Measurements from ENCODE around the gene DENND4A. TPM values are rescaled to one million over a fixed set of nuclear protein-coding genes. Genes with fewer than 3 reads are reported as not detected.

The DENND4A gene
- total and polyA plus RNA-seq, 4 donors = 25.0 to 69.6 (median 38.7) TPM

DNA sequence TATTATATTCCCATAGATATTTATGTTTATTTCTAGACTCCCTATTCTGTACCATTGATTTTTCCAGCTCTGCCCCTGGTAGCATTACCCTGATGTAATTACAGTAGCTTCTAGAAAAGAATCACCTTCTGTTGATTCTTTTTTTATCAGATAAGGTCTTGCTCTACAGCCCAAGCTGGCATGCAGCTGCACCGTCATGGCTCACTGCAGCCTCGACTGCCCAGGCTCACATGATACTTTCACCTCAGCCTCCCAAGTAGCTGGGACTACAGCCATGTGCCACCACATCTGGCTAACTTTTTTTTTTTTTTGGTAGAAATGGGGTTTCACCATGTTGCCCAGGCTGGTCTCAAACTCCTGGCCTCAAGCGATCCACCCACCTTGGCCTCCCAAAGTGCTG is 128.6 kb downstream of the DENND4A start:
- Histone ChIP-seq H3K27ac (ENCODE audit: low read depth, low read length) (no peak overlapping the region), H3K4me3 (ENCODE audit: low read depth, low read length) (no peak overlapping the region), H3K36me3 (ENCODE audit: control insufficient read depth, insufficient read depth, low read length) (peaks cover 9% of the 10 kb centered on the region), H3K9me3 (ENCODE audit: control insufficient read depth, insufficient read depth, low read length) (no peaks in the 10 kb centered on the region), H3K4me1 (ENCODE audit: control insufficient read depth, insufficient read depth, low read length) (no peaks in the 10 kb centered on the region), H3K27me3 (ENCODE audit: control insufficient read depth, insufficient read depth, low read length) (no peaks in the 10 kb centered on the region)
- WGBS (ENCODE audit: insufficient coverage) = 100% methylated on average over 1 of the region's 3 CpGs
- no peak for DNase-seq (ENCODE audit: low read depth in 4 of 6, low spot score in 6 of 6)

DNA sequence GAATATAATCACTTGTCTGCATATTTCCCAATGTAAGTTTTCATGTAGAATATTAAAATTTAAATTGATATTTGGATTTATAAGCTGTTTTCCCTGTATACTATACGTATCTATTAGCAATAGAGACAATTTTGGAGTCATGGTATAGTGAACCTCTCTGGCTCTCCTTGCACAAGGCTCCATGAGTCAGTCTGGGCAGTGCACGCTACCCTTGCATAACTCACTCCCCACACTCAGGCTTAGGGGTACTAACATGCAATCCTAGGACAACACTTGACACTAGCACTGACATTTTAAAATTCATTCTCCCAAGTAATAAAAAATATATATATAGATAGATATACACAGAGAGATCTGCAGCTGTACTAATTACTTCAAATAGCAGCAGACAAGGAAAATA is 131.2 kb downstream of the DENND4A start:
- peaks cover 14% of the 10 kb centered on the region for H3K36me3 ChIP-seq (ENCODE audit: control insufficient read depth, insufficient read depth, low read length)
- no peaks in the 10 kb centered on the region for H3K4me1 ChIP-seq (ENCODE audit: control insufficient read depth, insufficient read depth, low read length)
- no peak for DNase-seq (ENCODE audit: low read depth in 4 of 6, low spot score in 6 of 6)
- no peak overlapping the region for H3K4me3 ChIP-seq (ENCODE audit: low read depth, low read length)
- no peak overlapping the region for H3K27ac ChIP-seq (ENCODE audit: low read depth, low read length)
- H3K9me3 ChIP-seq (ENCODE audit: control insufficient read depth, insufficient read depth, low read length) = no peaks in the 10 kb centered on the region
- WGBS (ENCODE audit: insufficient coverage) = no CpG with 5 or more reads among the region's 2 CpGs
- no peaks in the 10 kb centered on the region for H3K27me3 ChIP-seq (ENCODE audit: control insufficient read depth, insufficient read depth, low read length)

DNA sequence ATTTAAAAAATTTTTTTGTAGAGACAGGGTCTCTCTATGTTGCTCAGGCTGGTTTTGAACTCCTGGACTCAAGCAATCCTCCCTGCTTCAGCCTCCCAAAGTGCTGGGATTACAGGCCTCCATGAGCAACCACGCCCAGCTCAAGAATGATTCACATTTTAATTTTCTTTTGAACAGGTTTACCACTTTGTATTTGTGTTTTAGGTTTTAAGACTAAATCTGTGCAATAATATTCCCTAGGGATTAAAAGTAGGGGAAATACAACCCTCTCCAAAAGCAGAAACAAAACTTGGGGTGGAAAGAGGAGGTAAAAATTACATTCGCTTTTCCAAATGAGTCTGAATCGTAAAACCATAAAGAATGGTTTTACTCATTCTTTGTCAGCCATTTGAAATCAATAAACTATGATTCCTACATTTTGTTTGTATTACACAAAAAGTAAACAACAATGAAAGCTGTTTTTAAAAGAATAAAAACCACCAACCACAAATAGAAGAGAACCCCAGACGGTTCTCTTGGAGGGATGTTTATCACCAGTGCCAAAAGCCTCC is 132.5 kb downstream of the DENND4A start:
- WGBS (ENCODE audit: insufficient coverage) = no CpG with 5 or more reads among the region's 4 CpGs
- no peaks in the 10 kb centered on the region for H3K9me3 ChIP-seq (ENCODE audit: control insufficient read depth, insufficient read depth, low read length)
- H3K27ac ChIP-seq (ENCODE audit: low read depth, low read length) = no peak overlapping the region
- no peaks in the 10 kb centered on the region for H3K27me3 ChIP-seq (ENCODE audit: control insufficient read depth, insufficient read depth, low read length)
- H3K36me3 ChIP-seq (ENCODE audit: control insufficient read depth, insufficient read depth, low read length) = peaks cover 13% of the 10 kb centered on the region
- no peak overlapping the region for H3K4me3 ChIP-seq (ENCODE audit: low read depth, low read length)
- no peaks in the 10 kb centered on the region for H3K4me1 ChIP-seq (ENCODE audit: control insufficient read depth, insufficient read depth, low read length)
- no peak for DNase-seq (ENCODE audit: low read depth in 4 of 6, low spot score in 6 of 6)

DNA sequence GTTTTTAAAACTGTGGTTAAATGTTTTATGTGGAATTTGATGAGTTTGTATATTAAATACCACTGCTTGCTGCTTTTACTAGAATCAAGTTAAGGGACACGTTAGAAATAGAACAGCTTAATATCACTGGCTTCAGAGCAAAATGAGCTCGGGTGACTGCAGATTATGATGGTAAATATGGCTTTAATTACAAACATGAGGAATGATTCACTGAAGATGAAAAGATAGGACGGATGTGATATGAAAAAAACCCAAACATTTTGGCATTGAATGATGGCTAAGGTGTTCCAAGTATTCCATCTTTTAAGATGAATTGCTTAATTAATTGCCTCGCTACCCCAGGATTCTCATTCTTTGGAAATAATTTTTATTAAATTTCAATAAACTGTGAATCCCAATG is 136.6 kb downstream of the DENND4A start:
- H3K36me3 ChIP-seq (ENCODE audit: control insufficient read depth, insufficient read depth, low read length) = peaks cover 12% of the 10 kb centered on the region
- no peak for DNase-seq (ENCODE audit: low read depth in 4 of 6, low spot score in 6 of 6)
- 88% methylated on average over 2 of the region's 4 CpGs for WGBS (ENCODE audit: insufficient coverage)
- H3K9me3 ChIP-seq (ENCODE audit: control insufficient read depth, insufficient read depth, low read length) = no peaks in the 10 kb centered on the region
- H3K4me1 ChIP-seq (ENCODE audit: control insufficient read depth, insufficient read depth, low read length) = no peaks in the 10 kb centered on the region
- H3K27ac ChIP-seq (ENCODE audit: low read depth, low read length) = no peak overlapping the region
- no peaks in the 10 kb centered on the region for H3K27me3 ChIP-seq (ENCODE audit: control insufficient read depth, insufficient read depth, low read length)
- H3K4me3 ChIP-seq (ENCODE audit: low read depth, low read length) = no peak overlapping the region

- Histone ChIP-seq H3K27me3 (ENCODE audit: control insufficient read depth, insufficient read depth, low read length) (no peaks in the 10 kb centered on the region), H3K27ac (ENCODE audit: low read depth, low read length) (no peak overlapping the region), H3K9me3 (ENCODE audit: control insufficient read depth, insufficient read depth, low read length) (no peaks in the 10 kb centered on the region), H3K4me1 (ENCODE audit: control insufficient read depth, insufficient read depth, low read length) (no peaks in the 10 kb centered on the region), H3K36me3 (ENCODE audit: control insufficient read depth, insufficient read depth, low read length) (peaks cover 12% of the 10 kb centered on the region), H3K4me3 (ENCODE audit: low read depth, low read length) (no peak overlapping the region)
- no CpG with 5 or more reads among the region's 1 CpG for WGBS (ENCODE audit: insufficient coverage)
- DNase-seq (ENCODE audit: low read depth in 4 of 6, low spot score in 6 of 6) = no peak
These were observed 137.1 kb downstream of the DENND4A start for GRCh38 chr15:65655026-65655425.

GRCh38 chr15:65653801-65654521 is 138.1 kb downstream of the DENND4A start:
- H3K27ac ChIP-seq (ENCODE audit: low read depth, low read length) = no peak overlapping the region
- 94% methylated on average over 2 of the region's 5 CpGs for WGBS (ENCODE audit: insufficient coverage)
- peaks cover 12% of the 10 kb centered on the region for H3K36me3 ChIP-seq (ENCODE audit: control insufficient read depth, insufficient read depth, low read length)

GRCh38 chr15:65653341-65653740 is 138.8 kb downstream of the DENND4A start:
- H3K27ac ChIP-seq (ENCODE audit: low read depth, low read length) = no peak overlapping the region
- H3K9me3 ChIP-seq (ENCODE audit: control insufficient read depth, insufficient read depth, low read length) = no peaks in the 10 kb centered on the region
- peaks cover 12% of the 10 kb centered on the region for H3K36me3 ChIP-seq (ENCODE audit: control insufficient read depth, insufficient read depth, low read length)
- no peaks in the 10 kb centered on the region for H3K4me1 ChIP-seq (ENCODE audit: control insufficient read depth, insufficient read depth, low read length)
- no peak for DNase-seq (ENCODE audit: low read depth in 4 of 6, low spot score in 6 of 6)
- no peak overlapping the region for H3K4me3 ChIP-seq (ENCODE audit: low read depth, low read length)
- no peaks in the 10 kb centered on the region for H3K27me3 ChIP-seq (ENCODE audit: control insufficient read depth, insufficient read depth, low read length)

More at GRCh38 chr15:65653801-65654521, 138.1 kb downstream of the DENND4A start:
- no peak overlapping the region for H3K4me3 ChIP-seq (ENCODE audit: low read depth, low read length)
- no peak for DNase-seq (ENCODE audit: low read depth in 4 of 6, low spot score in 6 of 6)
- no peaks in the 10 kb centered on the region for H3K9me3 ChIP-seq (ENCODE audit: control insufficient read depth, insufficient read depth, low read length)
- H3K27me3 ChIP-seq (ENCODE audit: control insufficient read depth, insufficient read depth, low read length) = no peaks in the 10 kb centered on the region
- no peaks in the 10 kb centered on the region for H3K4me1 ChIP-seq (ENCODE audit: control insufficient read depth, insufficient read depth, low read length)

- Histone ChIP-seq H3K9me3 (ENCODE audit: control insufficient read depth, insufficient read depth, low read length) (no peaks in the 10 kb centered on the region), H3K4me3 (ENCODE audit: low read depth, low read length) (no peak overlapping the region), H3K36me3 (ENCODE audit: control insufficient read depth, insufficient read depth, low read length) (peaks cover 7% of the 10 kb centered on the region), H3K27me3 (ENCODE audit: control insufficient read depth, insufficient read depth, low read length) (no peaks in the 10 kb centered on the region), H3K4me1 (ENCODE audit: control insufficient read depth, insufficient read depth, low read length) (no peaks in the 10 kb centered on the region), H3K27ac (ENCODE audit: low read depth, low read length) (no peak overlapping the region)
- whole genome bisulfite sequencing (ENCODE audit: insufficient coverage) = 89% methylated on average over 7 of the region's 11 CpGs
- no peak for DNase-seq (ENCODE audit: low read depth in 4 of 6, low spot score in 6 of 6)
These were observed 140.0 kb downstream of the DENND4A start for GRCh38 chr15:65651831-65652749.

- DNase-seq (ENCODE audit: low read depth in 4 of 6, low spot score in 6 of 6) = no peak
- Histone ChIP-seq H3K27me3 (ENCODE audit: control insufficient read depth, insufficient read depth, low read length) (no peaks in the 10 kb centered on the region), H3K36me3 (ENCODE audit: control insufficient read depth, insufficient read depth, low read length) (peaks cover 7% of the 10 kb centered on the region), H3K9me3 (ENCODE audit: control insufficient read depth, insufficient read depth, low read length) (no peaks in the 10 kb centered on the region), H3K4me3 (ENCODE audit: low read depth, low read length) (no peak overlapping the region), H3K4me1 (ENCODE audit: control insufficient read depth, insufficient read depth, low read length) (no peaks in the 10 kb centered on the region), H3K27ac (ENCODE audit: low read depth, low read length) (no peak overlapping the region)
- WGBS (ENCODE audit: insufficient coverage) = no CpG with 5 or more reads among the region's 1 CpG
These were observed 141.1 kb downstream of the DENND4A start for GRCh38 chr15:65651042-65651322.

Data from spinal cord (tissue), 10 donors.